ENCODE measurements around the gene DMC1. TPM values are rescaled to one million over a fixed set of nuclear protein-coding genes. Genes with fewer than 3 reads are reported as not detected.

DMC1 gene
- total and polyA plus RNA-seq, 7 donors = 0.09 to 0.91 (median 0.34) TPM

GRCh38 chr22:38531251-38531938, 38.6 kb downstream of the DMC1 start:
- H3K27me3 ChIP-seq (ENCODE audit: insufficient read depth in 3 of 3, low read length in 2 of 3) = no peaks in the 10 kb centered on the region
- ATAC-seq (no peak), DNase-seq (no peak)
- intact Hi-C loops (cut with DNase I) = no loop called here
- TF ChIP-seq, protein P1, sequence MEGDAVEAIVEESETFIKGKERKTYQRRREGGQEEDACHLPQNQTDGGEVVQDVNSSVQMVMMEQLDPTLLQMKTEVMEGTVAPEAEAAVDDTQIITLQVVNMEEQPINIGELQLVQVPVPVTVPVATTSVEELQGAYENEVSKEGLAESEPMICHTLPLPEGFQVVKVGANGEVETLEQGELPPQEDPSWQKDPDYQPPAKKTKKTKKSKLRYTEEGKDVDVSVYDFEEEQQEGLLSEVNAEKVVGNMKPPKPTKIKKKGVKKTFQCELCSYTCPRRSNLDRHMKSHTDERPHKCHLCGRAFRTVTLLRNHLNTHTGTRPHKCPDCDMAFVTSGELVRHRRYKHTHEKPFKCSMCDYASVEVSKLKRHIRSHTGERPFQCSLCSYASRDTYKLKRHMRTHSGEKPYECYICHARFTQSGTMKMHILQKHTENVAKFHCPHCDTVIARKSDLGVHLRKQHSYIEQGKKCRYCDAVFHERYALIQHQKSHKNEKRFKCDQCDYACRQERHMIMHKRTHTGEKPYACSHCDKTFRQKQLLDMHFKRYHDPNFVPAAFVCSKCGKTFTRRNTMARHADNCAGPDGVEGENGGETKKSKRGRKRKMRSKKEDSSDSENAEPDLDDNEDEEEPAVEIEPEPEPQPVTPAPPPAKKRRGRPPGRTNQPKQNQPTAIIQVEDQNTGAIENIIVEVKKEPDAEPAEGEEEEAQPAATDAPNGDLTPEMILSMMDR (IDR thresholded peaks at IDR 0.05) = no peak
- H3K9me3 ChIP-seq = no peaks in the 10 kb centered on the region
- WGBS, 3 donors = 89 to 93% (median 93%) methylated on average over 4 of the region's 4 CpGs
- no peaks in the 10 kb centered on the region for H3K4me1 ChIP-seq
- H3K4me3 ChIP-seq = no peak overlapping the region
- H3K27ac ChIP-seq = no peak overlapping the region
- H3K36me3 ChIP-seq (ENCODE audit: insufficient read depth in 1 of 2, low read depth in 1 of 2) = no peaks in the 10 kb centered on the region

DNA sequence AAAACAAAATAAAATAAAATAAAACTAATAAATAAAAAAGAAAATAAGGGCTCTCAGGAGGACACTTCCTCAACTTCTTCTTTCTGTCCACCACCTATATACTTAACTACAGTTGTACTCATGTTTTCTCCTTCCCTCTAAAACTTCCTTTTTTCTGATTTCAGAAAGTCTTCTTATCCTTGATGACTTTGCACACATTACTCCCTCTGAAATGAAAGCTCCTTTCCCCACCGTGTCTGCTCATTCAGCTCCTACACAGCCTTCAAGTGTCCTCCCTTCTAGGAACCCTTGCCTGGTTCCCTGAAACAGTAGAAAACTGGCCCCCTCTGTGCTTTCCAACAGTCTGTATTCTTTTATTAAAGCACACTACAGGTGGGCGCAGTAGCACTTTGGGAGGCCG, 45.6 kb downstream of the DMC1 start:
- Histone ChIP-seq H3K4me3 (no peak overlapping the region), H3K36me3 (ENCODE audit: insufficient read depth in 1 of 2, low read depth in 1 of 2) (no peaks in the 10 kb centered on the region), H3K4me1 (no peaks in the 10 kb centered on the region), H3K27ac (no peak overlapping the region), H3K9me3 (no peaks in the 10 kb centered on the region), H3K27me3 (ENCODE audit: insufficient read depth in 3 of 3, low read length in 2 of 3) (no peaks in the 10 kb centered on the region)
- TF ChIP-seq, protein P1 (IDR thresholded peaks at IDR 0.05) = no peak
- intact Hi-C loops (cut with DNase I) = no loop called here
- ATAC-seq (no peak), DNase-seq (no peak)
- 81 to 82% (median 81%) methylated on average over 3 of the region's 3 CpGs for WGBS, 3 donors

- no peak for ATAC-seq
- no peaks in the 10 kb centered on the region for H3K27me3 ChIP-seq (ENCODE audit: insufficient read depth in 3 of 3, low read length in 2 of 3)
- H3K4me1 ChIP-seq = no peaks in the 10 kb centered on the region
- H3K27ac ChIP-seq = no peak overlapping the region
- DNase-seq = no peak
- H3K4me3 ChIP-seq = no peak overlapping the region
- intact Hi-C loops (cut with DNase I) = no loop called here
- no peaks in the 10 kb centered on the region for H3K36me3 ChIP-seq (ENCODE audit: insufficient read depth in 1 of 2, low read depth in 1 of 2)
- TF ChIP-seq, protein P1 (IDR thresholded peaks at IDR 0.05) = no peak
- H3K9me3 ChIP-seq = no peaks in the 10 kb centered on the region
- WGBS, 3 donors = 93 to 96% (median 95%) methylated on average over 5 of the region's 5 CpGs
Measured at GRCh38 chr22:38523479-38523878, 46.5 kb downstream of the DMC1 start.

GRCh38 chr22:38523029-38523428, 47.0 kb downstream of the DMC1 start:
- Histone ChIP-seq H3K27me3 (ENCODE audit: insufficient read depth in 3 of 3, low read length in 2 of 3) (no peaks in the 10 kb centered on the region), H3K36me3 (ENCODE audit: insufficient read depth in 1 of 2, low read depth in 1 of 2) (no peaks in the 10 kb centered on the region), H3K4me1 (no peaks in the 10 kb centered on the region), H3K27ac (no peak overlapping the region), H3K4me3 (no peak overlapping the region), H3K9me3 (no peaks in the 10 kb centered on the region)
- ATAC-seq = no peak
- 74 to 88% (median 75%) methylated on average over 3 of the region's 3 CpGs for WGBS, 3 donors
- intact Hi-C loops (cut with DNase I) = no loop called here
- no peak for DNase-seq
- TF ChIP-seq, protein P1 (IDR thresholded peaks at IDR 0.05) = no peak
